DMS53 treated with DMSO at 0.1 percent for 48 hours (cell line): ENCODE data around the gene TMEM109.

ENCODE experiments used
- DNase-seq: peaks from one replicate; lab custom pipeline; 2025; ENCODE audit not compliant: unreplicated experiment; lab: John Stamatoyannopoulos, UW

TMEM109 gene

DNA sequence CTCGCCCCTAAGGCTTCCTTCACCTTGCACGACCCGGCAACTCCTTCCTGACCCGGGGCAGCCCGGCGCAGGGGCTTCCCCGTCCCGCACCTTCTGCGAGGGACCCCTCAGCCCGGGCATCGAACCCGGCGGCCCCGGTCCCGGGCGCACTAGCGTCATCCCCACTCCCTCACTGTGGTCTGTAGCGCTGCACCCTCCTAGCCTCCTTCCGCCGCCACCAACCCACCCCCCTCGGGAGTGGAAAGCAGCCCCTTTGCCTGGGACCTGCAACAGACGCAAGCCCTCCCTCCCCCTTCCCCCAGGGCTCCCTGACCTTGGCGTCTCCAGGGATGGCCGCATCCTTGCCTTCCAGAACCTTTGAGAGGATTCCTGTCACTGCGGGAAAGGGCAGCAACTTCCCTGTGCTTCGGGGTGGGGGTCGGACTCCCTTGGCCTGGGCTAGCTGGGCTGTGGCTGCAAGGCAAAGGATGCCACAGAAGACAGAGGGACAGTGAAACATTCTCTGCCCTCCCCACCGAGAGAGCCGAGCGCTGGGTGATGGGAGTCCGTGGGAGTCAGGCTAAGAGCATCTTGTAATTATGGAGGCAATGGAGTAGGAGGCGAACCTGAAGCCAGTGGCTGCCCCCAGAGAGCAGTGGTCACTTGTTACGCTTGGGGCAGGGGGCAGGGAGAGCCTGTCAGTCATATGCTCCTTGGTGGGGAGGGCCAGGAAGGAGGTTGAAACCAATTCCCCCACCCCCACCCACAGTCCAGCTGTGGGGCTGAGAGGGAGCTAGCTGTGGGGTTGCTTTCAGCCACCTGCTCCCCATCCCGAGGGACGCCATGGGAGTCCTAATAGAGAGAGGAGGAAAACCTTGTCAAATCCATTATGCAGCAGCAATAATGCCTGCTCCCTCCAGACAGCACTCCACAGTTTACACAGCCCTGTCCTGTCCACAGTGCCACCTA lies 11.2 kb downstream of the TMEM109 start:
- DNase-seq: no peak

DNA sequence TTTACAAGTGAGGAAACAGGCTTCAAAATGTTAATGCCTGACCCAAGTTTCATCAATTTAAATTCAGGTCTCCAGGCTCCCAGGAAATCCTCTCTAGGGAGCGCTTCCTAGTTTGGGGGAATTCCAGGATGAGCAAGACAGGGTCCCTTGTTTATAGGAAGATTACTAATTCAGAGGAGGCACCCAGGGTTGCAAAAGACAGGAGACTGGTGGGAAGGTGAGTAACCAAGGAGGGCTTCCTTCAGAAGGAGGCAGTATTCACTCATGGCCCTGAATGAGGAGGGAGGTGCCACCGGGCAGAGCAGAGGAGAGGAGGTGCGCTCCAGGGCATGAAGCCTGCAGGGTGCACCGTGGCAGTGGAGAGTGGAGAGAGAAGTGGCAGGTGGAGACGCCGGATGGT lies 11.9 kb downstream of the TMEM109 start:
- DNase-seq: no peak

DNA sequence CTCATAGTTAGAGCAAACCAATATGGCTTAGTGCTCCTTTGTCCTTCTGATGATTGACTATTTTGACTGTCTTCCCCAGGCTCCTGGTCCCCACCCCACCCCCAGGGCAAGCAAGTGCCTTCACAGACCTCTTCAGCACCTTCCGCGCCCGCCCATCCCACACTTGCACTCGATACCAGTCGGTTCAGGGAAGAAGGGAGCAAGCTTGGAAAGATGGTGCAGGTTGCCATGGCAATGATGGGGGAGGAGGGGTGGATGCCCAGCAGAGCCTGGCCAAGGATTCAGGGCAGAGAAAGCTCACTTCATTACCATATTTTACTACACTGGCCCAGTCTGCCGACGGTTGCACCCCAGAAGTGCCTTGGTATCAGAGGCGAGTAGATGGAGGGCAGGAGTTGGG lies 12.5 kb downstream of the TMEM109 start:
- no peak for DNase-seq

DNA sequence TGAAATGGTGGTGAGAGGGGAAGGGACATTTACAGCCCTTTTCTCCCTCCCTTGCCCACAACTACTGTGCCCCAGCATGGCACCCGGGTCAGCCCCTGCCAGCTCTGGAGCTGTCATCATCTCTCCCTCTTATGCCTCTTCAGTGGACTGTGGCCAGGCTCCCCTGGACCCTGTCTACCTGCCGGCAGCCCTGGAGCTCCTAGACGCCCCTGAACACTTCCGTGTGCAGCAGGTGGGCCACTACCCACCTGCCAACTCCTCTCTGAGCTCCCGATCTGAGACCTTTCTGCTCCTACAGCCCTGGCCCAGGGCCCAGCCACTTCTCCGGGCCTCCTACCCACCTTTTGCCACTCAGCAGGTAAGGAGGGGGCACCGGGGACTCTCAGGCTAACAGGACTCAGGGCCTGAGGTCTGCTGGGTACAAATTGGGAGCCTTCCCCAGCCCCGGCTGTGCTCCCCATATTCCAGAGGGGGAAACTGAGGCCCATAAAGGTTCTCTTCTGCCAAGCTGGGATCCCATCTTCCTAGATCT lies 13.2 kb downstream of the TMEM109 start:
- DNase-seq: no peak

DNA sequence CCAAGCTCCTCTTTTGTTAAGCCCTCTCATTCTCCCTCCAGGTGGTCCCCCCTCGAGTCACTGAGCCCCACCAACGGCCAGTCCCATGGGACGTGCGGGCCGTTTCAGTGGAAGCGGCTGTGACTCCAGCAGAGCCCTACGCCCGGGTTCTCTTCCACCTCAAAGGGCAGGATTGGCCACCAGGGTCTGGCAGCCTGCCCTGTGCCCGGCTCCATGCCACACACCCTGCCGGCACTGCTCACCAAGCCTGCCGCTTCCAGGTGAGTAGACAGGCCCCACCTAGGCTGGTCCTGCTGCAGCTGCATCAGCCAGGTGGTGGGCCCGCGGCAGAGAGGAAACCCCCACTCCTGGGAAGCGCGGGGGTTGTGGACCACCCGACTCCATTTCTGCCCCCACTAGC lies 13.6 kb downstream of the TMEM109 start:
- no peak for DNase-seq

DNA sequence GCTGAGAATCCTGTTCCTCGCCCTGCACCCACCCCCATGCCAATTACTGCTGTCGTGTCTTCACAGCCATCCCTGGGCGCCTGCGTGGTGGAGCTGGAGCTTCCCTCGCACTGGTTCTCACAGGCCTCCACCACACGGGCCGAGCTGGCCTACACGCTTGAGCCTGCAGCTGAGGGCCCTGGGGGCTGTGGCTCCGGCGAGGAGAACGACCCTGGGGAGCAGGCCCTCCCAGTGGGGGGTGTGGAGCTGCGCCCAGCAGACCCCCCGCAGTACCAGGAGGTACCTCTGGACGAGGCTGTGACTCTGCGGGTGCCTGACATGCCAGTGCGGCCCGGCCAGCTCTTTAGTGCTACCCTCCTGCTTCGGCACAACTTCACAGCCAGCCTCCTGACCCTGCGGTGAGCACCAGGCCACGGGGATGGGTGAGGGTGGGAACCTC lies 14.6 kb downstream of the TMEM109 start:
- DNase-seq: no peak

DNA sequence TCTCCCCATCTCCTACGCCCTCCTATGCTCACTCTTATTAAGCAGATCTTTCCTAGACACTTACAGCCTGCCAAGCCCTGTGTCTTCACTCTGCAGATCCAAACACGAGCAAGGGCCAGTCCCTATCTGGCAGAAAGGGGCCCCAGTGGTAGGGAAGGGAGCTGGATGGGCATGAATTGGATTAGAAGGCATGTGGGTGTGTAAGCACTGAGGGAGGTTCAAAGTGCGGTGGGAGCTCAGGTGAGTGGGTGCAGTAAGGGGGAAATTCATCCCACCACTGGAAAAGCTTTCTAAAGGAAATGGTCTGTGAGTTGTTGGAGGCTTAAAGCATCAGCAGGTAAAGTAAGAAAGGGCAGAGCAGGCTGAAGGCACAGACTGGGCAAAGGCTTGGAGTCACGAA lies 15.8 kb downstream of the TMEM109 start:
- DNase-seq: no peak

DNA sequence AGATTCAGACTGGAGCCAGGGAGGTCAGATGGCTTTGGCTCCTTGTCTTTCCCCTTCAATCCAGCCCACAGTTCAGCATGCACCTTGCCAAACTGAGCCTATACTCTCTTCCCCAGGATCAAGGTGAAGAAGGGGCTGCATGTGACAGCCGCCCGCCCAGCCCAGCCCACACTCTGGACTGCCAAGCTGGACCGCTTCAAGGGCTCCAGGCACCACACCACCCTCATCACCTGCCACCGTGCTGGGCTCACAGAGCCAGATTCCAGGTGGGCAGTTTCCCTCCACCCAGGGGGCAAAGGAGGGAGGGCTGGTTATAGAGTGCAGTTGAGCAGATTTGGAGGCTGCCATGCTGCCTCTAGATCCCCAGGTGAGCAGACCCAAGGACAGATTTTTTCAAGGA lies 16.4 kb downstream of the TMEM109 start:
- DNase-seq: no peak

DNA sequence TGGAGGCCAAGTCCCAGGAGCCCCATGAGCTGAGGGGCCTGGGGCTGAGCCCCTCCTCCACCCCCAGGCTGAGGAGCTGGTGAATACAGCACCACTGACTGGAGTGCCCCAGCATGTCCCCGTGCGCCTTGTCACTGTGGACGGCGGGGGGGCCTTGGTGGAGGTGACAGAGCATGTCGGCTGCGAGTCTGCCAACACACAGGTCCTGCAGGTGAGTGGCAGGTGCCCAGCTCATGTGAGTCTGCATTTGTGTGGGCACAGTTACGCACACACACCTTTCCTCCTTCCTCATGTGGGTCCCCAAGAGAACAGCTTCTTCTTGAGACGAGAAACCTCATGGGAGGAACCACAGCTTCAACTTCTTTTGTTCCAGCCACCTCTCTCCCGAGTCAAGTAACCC lies 18.0 kb downstream of the TMEM109 start:
- DNase-seq: no peak

DNA sequence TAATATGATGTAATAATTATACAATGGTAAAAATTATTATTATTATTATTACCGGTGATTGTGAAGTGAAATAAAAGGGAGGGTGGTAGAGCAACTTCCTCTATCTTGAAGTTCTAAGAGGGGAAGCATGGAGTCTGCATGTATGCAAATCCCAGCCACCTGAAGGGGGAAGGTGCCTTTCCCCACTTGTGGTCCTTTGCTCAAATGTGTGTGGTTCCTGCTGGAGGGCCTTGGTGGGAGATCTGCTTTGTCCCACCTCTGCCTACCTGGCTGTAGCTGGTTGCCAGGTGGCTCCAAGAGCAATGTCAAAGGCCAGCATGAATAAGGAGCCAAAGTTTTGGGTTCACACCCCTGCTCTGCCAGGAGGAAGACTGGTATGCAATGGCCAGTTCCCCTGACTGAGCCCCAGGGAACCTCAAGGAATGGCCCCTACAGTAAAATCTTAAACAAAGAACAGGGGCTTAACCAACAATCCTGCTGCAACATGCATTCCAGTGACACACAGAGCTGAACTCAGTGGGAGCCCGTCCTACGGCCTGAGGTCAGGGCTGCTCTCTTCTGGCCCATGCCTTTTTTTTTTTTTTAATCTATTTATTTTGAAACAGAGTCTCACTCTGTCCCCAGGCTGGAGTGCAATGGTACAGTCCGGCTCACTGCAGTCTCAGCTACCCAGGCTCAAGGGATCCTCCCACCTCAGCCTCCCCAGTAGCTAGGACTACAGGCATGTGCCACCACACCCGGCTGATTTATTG lies 18.8 kb downstream of the TMEM109 start:
- DNase-seq: no peak

DNA sequence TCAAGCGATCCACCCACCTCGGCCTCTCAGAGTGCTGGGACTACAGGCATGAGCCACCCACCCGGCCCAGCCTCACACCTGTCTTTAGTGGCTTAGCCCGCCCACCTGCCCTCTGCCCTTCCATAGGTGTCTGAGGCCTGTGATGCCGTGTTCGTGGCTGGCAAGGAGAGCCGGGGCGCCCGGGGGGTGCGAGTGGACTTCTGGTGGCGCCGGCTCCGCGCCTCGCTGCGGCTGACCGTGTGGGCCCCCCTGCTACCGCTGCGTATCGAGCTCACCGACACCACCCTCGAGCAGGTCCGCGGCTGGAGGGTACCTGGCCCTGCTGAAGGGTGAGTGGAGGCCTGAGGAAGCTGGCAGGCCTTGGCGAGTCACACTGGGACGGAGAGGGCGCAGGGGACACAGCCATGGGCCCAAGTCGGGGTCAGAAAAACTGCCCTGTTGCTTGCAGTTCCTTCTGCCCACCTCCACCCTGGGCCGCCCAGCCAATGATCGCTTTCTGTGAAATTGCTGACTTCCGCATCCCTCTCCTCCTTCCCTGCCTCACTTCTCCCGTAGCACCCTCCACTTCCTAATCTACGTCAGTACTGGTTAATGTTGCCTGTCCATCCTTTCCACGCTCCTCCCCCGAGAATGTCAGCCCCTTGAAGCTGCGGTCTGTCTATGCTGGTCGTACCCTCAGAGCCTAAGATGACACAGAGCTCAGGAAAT lies 19.6 kb downstream of the TMEM109 start:
- DNase-seq: no peak

DNA sequence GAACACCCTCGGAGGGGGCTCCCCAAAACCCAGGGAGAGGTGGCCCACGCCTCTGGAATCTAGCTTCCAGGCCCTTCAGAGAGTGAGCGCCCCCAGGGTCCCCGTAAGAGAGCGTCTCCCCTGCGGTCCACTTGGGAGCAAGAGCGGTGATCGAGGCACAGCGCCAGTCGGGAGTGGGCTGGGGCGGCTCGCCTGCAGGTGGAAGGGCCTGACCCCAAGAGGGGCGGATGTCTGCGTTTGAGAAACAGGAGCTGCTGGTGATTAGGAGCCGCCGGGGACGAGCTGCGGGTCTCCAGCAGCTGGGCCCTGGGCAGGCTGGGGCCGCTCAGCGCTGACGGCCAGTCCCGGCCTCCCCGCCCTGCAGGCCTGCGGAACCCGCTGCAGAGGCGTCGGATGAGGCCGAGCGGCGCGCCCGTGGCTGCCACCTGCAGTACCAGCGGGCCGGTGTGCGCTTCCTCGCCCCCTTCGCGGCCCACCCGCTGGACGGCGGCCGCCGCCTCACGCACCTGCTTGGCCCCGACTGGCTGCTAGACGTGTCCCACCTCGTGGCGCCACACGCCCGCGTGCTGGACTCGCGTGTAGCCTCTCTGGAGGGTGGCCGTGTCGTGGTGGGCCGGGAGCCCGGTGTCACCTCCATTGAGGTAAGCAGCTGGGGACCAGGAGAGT lies 20.3 kb downstream of the TMEM109 start:
- no peak for DNase-seq

DNA sequence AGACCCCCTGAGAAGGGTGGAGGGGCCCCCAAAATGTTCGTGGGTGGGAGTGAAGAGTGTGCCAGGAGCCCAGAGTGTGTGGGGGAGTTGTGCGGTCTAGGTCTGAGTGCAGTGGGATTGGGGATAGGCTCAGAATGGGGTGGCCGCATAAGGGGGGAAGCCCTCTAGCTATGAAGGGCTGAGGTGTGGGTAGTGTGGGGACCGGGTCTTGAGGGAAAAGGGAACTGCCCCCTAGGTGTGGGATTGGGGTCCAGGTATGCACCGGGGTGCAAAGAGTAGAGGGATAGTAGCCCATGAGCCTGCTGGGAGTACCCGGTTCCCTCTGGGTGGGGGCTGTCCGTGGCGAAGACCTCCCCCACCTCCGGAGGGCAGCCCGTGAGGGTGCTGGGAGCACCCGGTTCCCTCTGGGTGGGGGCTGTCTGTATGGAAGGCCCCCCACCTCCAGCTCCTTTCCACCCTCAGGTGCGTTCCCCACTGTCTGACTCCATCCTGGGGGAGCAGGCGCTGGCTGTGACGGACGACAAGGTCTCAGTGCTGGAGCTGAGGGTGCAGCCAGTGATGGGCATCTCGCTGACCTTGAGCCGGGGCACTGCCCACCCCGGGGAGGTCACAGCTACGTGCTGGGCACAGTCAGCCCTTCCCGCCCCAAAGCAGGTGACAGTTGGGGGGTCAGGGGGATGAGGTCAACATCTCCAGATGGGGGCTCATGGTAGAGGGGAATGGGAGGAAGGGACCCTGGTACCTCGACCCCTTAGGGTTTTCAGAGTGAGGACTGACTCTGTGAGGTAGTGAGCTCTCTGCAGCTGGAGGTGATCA lies 21.0 kb downstream of the TMEM109 start:
- DNase-seq: no peak

DNA sequence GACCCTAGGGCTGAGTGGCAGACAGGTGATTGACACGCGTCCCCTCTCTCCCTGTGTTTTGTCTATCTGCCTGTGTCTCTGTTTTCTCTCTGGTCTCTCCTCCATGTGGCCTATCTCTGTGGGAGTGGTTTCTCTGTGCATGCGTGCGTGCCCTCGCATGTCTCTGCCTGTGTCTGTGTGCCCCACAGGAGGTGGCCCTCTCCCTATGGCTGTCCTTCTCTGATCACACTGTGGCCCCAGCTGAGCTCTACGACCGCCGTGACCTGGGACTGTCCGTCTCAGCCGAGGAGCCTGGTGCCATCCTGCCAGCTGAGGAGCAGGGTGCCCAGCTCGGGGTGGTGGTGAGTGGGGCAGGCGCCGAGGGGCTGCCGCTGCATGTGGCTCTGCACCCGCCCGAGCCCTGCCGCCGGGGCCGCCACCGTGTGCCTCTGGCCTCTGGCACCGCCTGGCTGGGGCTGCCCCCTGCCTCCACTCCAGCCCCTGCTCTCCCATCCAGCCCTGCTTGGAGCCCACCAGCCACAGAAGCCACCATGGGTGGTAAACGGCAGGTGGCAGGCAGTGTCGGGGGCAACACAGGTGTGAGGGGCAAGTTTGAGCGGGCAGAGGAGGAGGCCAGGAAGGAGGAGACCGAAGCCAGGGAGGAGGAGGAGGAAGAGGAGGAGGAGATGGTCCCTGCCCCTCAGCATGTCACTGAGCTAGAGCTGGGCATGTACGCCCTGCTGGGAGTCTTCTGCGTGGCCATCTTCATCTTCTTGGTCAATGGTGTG lies 21.9 kb downstream of the TMEM109 start:
- no peak for DNase-seq

DNA sequence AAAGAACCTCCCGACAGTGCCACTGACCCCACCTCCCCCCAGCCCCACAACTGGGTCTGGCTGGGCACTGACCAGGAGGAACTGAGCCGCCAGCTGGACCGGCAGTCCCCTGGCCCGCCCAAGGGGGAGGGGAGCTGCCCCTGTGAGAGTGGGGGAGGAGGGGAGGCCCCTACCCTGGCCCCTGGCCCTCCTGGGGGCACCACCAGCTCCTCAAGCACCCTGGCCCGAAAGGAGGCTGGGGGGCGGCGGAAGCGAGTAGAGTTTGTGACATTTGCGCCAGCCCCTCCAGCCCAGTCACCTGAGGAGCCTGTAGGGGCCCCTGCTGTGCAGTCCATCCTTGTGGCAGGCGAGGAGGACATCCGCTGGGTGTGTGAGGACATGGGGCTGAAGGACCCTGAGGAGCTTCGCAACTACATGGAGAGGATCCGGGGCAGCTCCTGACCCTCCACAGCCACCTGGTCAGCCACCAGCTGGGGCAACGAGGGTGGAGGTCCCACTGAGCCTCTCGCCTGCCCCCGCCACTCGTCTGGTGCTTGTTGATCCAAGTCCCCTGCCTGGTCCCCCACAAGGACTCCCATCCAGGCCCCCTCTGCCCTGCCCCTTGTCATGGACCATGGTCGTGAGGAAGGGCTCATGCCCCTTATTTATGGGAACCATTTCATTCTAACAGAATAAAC lies 22.6 kb downstream of the TMEM109 start:
- DNase-seq: no peak

DNA sequence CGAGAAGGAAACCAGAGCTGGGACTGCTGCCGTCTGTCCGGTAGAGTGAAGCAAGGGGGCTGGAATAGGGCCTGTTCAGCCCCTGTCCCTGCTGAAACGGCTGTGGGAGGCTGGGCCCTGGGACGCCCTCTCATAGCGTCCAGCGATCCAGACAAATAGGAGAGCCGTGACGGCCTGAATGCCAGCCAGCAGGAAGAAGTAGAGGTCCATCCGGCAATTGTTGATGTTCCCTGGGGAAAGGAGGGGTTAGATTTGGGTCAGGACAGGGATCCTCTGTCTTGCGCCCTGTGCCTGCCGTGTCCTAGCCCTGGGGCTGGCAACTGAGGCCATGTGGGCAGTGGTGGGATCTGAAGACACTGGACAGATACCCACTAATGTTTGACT lies 23.2 kb downstream of the TMEM109 start:
- DNase-seq: no peak

DNA sequence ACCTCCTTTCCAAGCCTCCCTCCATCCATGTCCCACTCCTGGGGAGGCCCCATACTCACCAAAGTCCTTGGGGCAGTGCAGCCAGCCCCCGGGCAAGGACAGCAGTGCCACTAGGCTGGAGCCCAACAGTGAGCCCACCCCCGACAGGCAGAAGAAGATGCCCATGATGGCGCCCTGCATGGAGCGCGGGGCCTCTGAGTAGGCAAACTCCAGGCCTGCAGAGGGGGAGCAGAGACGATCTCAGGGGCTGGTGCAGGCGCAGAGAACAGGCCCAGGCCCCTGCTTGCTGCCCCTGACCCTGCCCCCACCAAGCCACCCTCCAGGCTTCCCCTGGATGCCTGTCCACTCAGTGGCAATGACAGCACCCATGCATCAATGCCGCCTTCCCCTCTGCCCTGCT lies 23.9 kb downstream of the TMEM109 start:
- no peak for DNase-seq

DNA sequence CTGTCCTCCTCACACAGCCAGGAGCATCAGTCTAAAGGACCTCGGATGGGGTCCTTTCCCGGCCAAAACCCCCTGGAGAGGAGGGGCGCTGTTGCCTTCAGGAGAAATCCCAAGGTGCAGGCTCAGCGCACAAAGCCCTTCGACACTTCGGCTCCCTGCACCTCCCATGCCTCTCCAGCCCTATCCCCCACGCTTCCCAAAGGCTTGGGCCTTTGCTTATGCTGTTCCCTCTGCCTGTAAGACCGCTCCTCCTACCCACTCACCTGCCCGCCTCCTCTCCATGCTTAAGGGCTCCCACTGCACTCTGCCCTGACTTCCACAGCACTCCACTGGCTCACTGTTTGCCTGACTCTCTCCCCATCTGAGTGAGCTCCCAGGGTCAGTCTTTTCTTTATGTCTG lies 24.5 kb downstream of the TMEM109 start:
- no peak for DNase-seq

DNA sequence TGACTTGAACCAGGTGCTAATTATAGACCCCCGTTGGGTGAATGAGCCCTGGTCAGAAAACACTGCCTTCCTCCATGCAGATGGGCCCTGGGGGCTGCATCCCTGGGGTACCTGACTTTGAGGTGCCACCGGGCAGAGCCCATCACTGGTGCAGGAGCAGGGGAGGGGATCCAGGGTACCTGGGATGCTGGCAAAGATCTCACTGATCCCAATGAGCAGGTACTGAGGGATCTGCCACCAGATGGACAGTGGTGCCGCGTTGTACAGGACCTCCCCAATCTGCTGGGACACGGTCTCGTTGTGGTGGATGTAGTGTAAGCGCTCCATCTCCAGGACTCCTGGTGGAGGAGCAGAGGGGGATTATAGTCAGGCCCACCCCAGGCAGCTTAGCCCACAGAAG lies 25.3 kb downstream of the TMEM109 start:
- DNase-seq: no peak
